K562 (cell line): ENCODE data around the gene SMAD7.

Experiments
- KAT7 ChIP-seq: sonication (generic); formaldehyde crosslinking; IDR thresholded peaks from 2 replicates; pipeline ENCODE4 v1.8.0; 2022; ENCODE audit warnings: missing genetic modification reagents, mild to moderate bottlenecking, borderline replicate concordance
- RAD21 ChIP-seq, 2 experiments: fragments of 250-450 bp in 1 of 2; fragments of 450-650 bp in 1 of 2; sonication (Bioruptor Pico) in 1 of 2; formaldehyde crosslinking in 1 of 2; IDR thresholded peaks in 1 of 2; conservative IDR thresholded peaks in 1 of 2; 2 replicates each; pipeline versions ENCODE4 v1.4.0 to v1.8.0; 2020 to 2022; ENCODE audit warnings: mild to moderate bottlenecking in 2 of 2, moderate library complexity in 1 of 2
- RB1 ChIP-seq: fragments of 450-650 bp; IDR thresholded peaks from 2 replicates; pipeline ENCODE4 v1.6.1; 2017; ENCODE audit warnings: low read depth, mild to moderate bottlenecking
- RFX5 ChIP-seq: IDR thresholded peaks from 2 replicates; pipeline ENCODE4 v1.6.1; 2011; ENCODE audit warnings: low read depth, mild to moderate bottlenecking, improper control_type of control experiment, low read length
- ZEB2 ChIP-seq: fragments of 450-650 bp; IDR thresholded peaks from 2 replicates; pipeline ENCODE4 v1.6.1; 2016

GRCh38 chr18:48905513-48905912, 45.3 kb downstream of the SMAD7 start:
- TF ChIP-seq ZEB2, result no peak
- TF ChIP-seq RB1, result no peak
- no peak for TF ChIP-seq RFX5
- no peak for TF ChIP-seq RAD21 (CRISPR knock-in tag; conservative IDR thresholded peaks at IDR 0.05 in 1 of 2, IDR thresholded peaks at IDR 0.05 in 1 of 2)
- no peak for TF ChIP-seq KAT7 (CRISPR knock-in tag)
